DOHH2 (cell line): ENCODE data around the gene POMGNT2.

Experiments used
- CTCF ChIP-seq: fragments of 200-600 bp; sonication (generic); IDR thresholded peaks from one replicate; pipeline ENCODE4 v1.5.1; 2014; ENCODE audit warnings: antibody characterized with exemption, mild to moderate bottlenecking, low read depth, low read length; ENCODE audit not compliant: poor library complexity, severe bottlenecking
- EZH2phosphoT487 ChIP-seq: fragments of 200-600 bp; sonication (generic); IDR thresholded peaks from 2 replicates; pipeline ENCODE4 v1.6.1; 2017; ENCODE audit warnings: borderline replicate concordance, mild to moderate bottlenecking, antibody characterized with exemption, low read length, moderate library complexity, mixed read lengths

GRCh38 chr3:43077707-43078106, 28.2 kb downstream of the POMGNT2 start:
- TF ChIP-seq CTCF (no peak), EZH2phosphoT487 (no peak)
